ENCODE results near the gene MBD5.

GRCh38 chr2:148525130-148525529 is 504.2 kb downstream of the MBD5 start:
- TF ChIP-seq LEF1 (IDR thresholded peaks at IDR 0.05; ENCODE audit: borderline replicate concordance) (no peak), FOXM1 (IDR thresholded peaks at IDR 0.05; ENCODE audit: borderline replicate concordance) (no peak)
